HEK293 (cell line): ENCODE measurements around the gene FGFRL1.

ENCODE experiments used
- CTCF ChIA-PET: fragments of 350-600 bp; formaldehyde crosslinking; extraction: SDS; loops from one replicate; lab custom pipeline; 2021; ENCODE audit warnings: antibody characterized with exemption; lab: Yijun Ruan, JAX
- POLR2A ChIA-PET: fragments of 300-600 bp; formaldehyde crosslinking; extraction: SDS; loops from one replicate; lab custom pipeline; 2020; ENCODE audit warnings: antibody characterized with exemption, inconsistent platforms; lab: Yijun Ruan, JAX
- H3K27ac ChIP-seq: fragments of 200-500 bp; sonication (Bioruptor generic); 2 replicates; pipeline ENCODE4 v1.5.1; 2014; ENCODE audit warnings: low read depth, low read length, control low read depth, inconsistent platforms; ENCODE audit errors: extremely low read depth
- H3K36me3 ChIP-seq, 2 experiments: fragments of 200-500 bp in 1 of 2; sonication (Bioruptor generic) in 1 of 2; 1 replicate in 1 of 2; 2 replicates in 1 of 2; pipeline ENCODE4 v1.5.1; 2014 to 2017; ENCODE audit warnings: inconsistent platforms in 2 of 2, low read length in 2 of 2; ENCODE audit not compliant: control insufficient read depth in 2 of 2, insufficient read depth in 1 of 2
- H3K4me1 ChIP-seq: fragments of 200-500 bp; sonication (Bioruptor generic); 2 replicates; pipeline ENCODE4 v1.5.1; 2014; ENCODE audit warnings: mild to moderate bottlenecking, low read length, inconsistent platforms; ENCODE audit not compliant: control insufficient read depth, insufficient read depth
- H3K4me3 ChIP-seq: 2 replicates; pipeline ENCODE4 v1.5.1; 2011; ENCODE audit warnings: low read depth, mild to moderate bottlenecking, control low read depth, low read length, moderate library complexity
- H3K9me3 ChIP-seq: fragments of 200-500 bp; sonication (Bioruptor generic); 2 replicates; pipeline ENCODE4 v1.5.1; 2014; ENCODE audit warnings: low read depth, low read length, inconsistent platforms; ENCODE audit not compliant: control insufficient read depth, insufficient read depth
- GLIS1 ChIP-seq: fragments of 450-650 bp; formaldehyde crosslinking; IDR thresholded peaks from 2 replicates; pipeline ENCODE4 v1.5.1; 2016; ENCODE audit warnings: missing biosample characterization, missing genetic modification characterization
- HOXD13 ChIP-seq: sonication (generic); formaldehyde crosslinking; IDR thresholded peaks from 2 replicates; pipeline ENCODE4 v1.8.0; 2022; ENCODE audit warnings: missing genetic modification reagents, borderline replicate concordance
- IKZF3 ChIP-seq: fragments of 450-650 bp; IDR thresholded peaks from 2 replicates; pipeline ENCODE4 v1.5.0; 2018; ENCODE audit warnings: missing biosample characterization, mild to moderate bottlenecking, missing genetic modification characterization, moderate library complexity
- KLF7 ChIP-seq: fragments of 450-650 bp; formaldehyde crosslinking; IDR thresholded peaks from 2 replicates; pipeline ENCODE4 v1.5.1; 2016; ENCODE audit warnings: missing biosample characterization, missing genetic modification characterization, borderline replicate concordance
- MZF1 ChIP-seq: fragments of 450-650 bp; formaldehyde crosslinking; IDR thresholded peaks from 2 replicates; pipeline ENCODE4 v1.5.1; 2017; ENCODE audit warnings: missing biosample characterization, missing genetic modification characterization, borderline replicate concordance
- TCF7L2 ChIP-seq: IDR thresholded peaks from 2 replicates; pipeline ENCODE4 v1.6.1; 2011; ENCODE audit warnings: low read depth, mild to moderate bottlenecking, inconsistent platforms, low read length, moderate library complexity, borderline replicate concordance
- ZNF214 ChIP-seq: fragments of 450-650 bp; formaldehyde crosslinking; IDR thresholded peaks from 2 replicates; pipeline ENCODE4 v1.5.1; 2017; ENCODE audit warnings: missing biosample characterization, mild to moderate bottlenecking, missing genetic modification characterization, borderline replicate concordance
- ZNF670 ChIP-seq: fragments of 450-650 bp; formaldehyde crosslinking; IDR thresholded peaks from 2 replicates; pipeline ENCODE4 v1.5.1; 2016; ENCODE audit warnings: missing biosample characterization, missing genetic modification characterization, low read depth
- ZSCAN23 ChIP-seq: fragments of 450-650 bp; formaldehyde crosslinking; IDR thresholded peaks from 2 replicates; pipeline ENCODE4 v1.5.1; 2016; ENCODE audit warnings: missing biosample characterization, missing genetic modification characterization
- TF ChIP-seq, protein P1 (sequence below): fragments of 450-650 bp; formaldehyde crosslinking; IDR thresholded peaks from 2 replicates; pipeline ENCODE4 v1.5.1; 2016; ENCODE audit warnings: missing biosample characterization, missing genetic modification characterization, borderline replicate concordance
- TF ChIP-seq, protein P2 (sequence below): fragments of 450-650 bp; formaldehyde crosslinking; IDR thresholded peaks from 2 replicates; pipeline ENCODE4 v1.5.1; 2016; ENCODE audit warnings: missing biosample characterization, missing genetic modification characterization
- TF ChIP-seq, protein P3 (sequence below): fragments of 450-650 bp; formaldehyde crosslinking; IDR thresholded peaks from 2 replicates; pipeline ENCODE4 v1.5.1; 2016; ENCODE audit warnings: missing biosample characterization, missing genetic modification characterization
- TF ChIP-seq, protein P4 (sequence below): fragments of 450-650 bp; IDR thresholded peaks from 2 replicates; pipeline ENCODE4 v1.5.1; 2018; ENCODE audit warnings: missing biosample characterization, missing genetic modification characterization
- TF ChIP-seq, protein P5 (sequence below): fragments of 450-650 bp; formaldehyde crosslinking; IDR thresholded peaks from 2 replicates; pipeline ENCODE4 v1.5.1; 2017; ENCODE audit warnings: missing biosample characterization, missing genetic modification characterization

FGFRL1 gene

DNA sequence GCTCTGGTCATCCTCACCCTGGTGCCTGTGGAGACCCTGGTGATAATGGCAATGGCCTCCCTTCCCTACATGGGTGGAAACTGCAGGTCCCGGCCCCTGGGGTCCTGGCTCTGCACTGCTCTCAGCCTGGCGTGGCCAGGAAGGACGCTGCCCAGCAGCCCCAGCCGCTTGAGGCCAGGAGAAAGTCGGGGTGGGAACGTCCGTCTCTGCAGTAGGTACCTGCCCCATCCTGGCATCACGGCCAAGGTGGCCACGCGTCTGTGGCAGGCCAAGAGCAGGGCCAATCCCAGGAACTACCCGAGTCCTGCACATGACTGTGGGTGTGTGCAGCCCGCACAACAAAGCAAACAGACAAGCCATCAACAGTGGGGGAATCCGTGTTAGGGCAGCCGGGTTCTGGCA, 33.8 kb downstream of the FGFRL1 start:
- ChIA-PET POLR2A (no interaction called here), CTCF (no interaction called here)
- Histone ChIP-seq H3K27ac (no peak overlapping the region), H3K4me3 (no peak overlapping the region), H3K4me1 (no peaks in the 10 kb centered on the region; the same call in 1 of the 2 replicates), H3K9me3 (no peaks in the 10 kb centered on the region), H3K36me3 (no peaks in the 10 kb centered on the region)
- TF ChIP-seq, protein P1, sequence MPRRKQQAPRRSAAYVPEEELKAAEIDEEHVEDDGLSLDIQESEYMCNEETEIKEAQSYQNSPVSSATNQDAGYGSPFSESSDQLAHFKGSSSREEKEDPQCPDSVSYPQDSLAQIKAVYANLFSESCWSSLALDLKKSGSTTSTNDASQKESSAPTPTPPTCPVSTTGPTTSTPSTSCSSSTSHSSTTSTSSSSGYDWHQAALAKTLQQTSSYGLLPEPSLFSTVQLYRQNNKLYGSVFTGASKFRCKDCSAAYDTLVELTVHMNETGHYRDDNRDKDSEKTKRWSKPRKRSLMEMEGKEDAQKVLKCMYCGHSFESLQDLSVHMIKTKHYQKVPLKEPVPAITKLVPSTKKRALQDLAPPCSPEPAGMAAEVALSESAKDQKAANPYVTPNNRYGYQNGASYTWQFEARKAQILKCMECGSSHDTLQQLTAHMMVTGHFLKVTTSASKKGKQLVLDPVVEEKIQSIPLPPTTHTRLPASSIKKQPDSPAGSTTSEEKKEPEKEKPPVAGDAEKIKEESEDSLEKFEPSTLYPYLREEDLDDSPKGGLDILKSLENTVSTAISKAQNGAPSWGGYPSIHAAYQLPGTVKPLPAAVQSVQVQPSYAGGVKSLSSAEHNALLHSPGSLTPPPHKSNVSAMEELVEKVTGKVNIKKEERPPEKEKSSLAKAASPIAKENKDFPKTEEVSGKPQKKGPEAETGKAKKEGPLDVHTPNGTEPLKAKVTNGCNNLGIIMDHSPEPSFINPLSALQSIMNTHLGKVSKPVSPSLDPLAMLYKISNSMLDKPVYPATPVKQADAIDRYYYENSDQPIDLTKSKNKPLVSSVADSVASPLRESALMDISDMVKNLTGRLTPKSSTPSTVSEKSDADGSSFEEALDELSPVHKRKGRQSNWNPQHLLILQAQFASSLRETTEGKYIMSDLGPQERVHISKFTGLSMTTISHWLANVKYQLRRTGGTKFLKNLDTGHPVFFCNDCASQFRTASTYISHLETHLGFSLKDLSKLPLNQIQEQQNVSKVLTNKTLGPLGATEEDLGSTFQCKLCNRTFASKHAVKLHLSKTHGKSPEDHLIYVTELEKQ (tag by site-specific recombination) = no peak

DNA sequence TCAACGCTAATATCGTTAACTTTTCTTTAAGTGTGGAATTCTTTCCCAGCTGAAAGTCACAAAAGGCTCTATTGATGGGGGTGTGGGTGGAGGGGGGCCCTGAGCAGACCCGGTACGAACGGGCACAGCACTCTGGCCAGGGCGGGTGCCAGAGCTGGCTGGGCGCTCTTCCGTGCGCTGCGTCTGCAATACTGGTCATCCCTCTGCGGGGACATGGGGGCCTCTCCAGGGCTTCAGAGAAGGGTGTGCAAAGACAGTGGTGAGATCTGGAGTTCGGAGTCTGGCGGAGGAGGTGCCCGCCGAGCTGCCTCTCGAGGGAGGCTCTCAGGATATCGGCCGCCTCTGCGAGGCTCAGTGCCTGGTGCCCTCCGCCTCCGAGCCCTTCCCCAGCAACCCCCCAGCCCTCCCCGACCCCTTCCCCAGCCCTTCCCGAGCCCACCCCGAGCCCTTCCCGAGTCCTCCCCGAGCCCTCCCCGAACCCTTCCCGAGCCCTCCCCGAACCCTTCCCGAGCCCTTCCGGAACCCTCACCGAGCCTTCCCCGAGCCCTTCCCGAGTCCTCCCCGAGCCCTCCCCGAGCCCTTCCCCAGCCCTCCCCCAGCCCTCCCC, 34.3 kb downstream of the FGFRL1 start:
- CTCF ChIA-PET = no interaction called here
- POLR2A ChIA-PET = no interaction called here
- Histone ChIP-seq H3K4me1 (no peaks in the 10 kb centered on the region), H3K4me3 (no peak overlapping the region), H3K9me3 (no peaks in the 10 kb centered on the region), H3K27ac (no peak overlapping the region), H3K36me3 (no peaks in the 10 kb centered on the region)
- TF ChIP-seq, protein P2, sequence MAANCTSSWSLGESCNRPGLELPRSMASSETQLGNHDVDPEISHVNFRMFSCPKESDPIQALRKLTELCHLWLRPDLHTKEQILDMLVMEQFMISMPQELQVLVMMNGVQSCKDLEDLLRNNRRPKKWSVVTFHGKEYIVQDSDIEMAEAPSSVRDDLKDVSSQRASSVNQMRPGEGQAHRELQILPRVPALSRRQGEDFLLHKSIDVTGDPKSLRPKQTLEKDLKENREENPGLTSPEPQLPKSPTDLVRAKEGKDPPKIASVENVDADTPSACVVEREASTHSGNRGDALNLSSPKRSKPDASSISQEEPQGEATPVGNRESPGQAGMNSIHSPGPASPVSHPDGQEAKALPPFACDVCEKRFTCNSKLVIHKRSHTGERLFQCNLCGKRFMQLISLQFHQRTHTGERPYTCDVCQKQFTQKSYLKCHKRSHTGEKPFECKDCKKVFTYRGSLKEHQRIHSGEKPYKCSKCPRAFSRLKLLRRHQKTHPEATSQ = no peak
- TF ChIP-seq ZNF214 (tag by site-specific recombination) (no peak), IKZF3 (no peak), ZSCAN23 (tag by site-specific recombination) (no peak), GLIS1 (tag by site-specific recombination) (no peak), TCF7L2 (no peak), ZNF670 (tag by site-specific recombination) (no peak), KLF7 (tag by site-specific recombination) (no peak), MZF1 (no peak), HOXD13 (CRISPR knock-in tag) (no peak)
- TF ChIP-seq, protein P3, sequence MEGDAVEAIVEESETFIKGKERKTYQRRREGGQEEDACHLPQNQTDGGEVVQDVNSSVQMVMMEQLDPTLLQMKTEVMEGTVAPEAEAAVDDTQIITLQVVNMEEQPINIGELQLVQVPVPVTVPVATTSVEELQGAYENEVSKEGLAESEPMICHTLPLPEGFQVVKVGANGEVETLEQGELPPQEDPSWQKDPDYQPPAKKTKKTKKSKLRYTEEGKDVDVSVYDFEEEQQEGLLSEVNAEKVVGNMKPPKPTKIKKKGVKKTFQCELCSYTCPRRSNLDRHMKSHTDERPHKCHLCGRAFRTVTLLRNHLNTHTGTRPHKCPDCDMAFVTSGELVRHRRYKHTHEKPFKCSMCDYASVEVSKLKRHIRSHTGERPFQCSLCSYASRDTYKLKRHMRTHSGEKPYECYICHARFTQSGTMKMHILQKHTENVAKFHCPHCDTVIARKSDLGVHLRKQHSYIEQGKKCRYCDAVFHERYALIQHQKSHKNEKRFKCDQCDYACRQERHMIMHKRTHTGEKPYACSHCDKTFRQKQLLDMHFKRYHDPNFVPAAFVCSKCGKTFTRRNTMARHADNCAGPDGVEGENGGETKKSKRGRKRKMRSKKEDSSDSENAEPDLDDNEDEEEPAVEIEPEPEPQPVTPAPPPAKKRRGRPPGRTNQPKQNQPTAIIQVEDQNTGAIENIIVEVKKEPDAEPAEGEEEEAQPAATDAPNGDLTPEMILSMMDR (tag by site-specific recombination) = no peak
- TF ChIP-seq, protein P4, sequence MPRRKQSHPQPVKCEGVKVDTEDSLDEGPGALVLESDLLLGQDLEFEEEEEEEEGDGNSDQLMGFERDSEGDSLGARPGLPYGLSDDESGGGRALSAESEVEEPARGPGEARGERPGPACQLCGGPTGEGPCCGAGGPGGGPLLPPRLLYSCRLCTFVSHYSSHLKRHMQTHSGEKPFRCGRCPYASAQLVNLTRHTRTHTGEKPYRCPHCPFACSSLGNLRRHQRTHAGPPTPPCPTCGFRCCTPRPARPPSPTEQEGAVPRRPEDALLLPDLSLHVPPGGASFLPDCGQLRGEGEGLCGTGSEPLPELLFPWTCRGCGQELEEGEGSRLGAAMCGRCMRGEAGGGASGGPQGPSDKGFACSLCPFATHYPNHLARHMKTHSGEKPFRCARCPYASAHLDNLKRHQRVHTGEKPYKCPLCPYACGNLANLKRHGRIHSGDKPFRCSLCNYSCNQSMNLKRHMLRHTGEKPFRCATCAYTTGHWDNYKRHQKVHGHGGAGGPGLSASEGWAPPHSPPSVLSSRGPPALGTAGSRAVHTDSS (tag by site-specific recombination) = no peak
- TF ChIP-seq, protein P5, sequence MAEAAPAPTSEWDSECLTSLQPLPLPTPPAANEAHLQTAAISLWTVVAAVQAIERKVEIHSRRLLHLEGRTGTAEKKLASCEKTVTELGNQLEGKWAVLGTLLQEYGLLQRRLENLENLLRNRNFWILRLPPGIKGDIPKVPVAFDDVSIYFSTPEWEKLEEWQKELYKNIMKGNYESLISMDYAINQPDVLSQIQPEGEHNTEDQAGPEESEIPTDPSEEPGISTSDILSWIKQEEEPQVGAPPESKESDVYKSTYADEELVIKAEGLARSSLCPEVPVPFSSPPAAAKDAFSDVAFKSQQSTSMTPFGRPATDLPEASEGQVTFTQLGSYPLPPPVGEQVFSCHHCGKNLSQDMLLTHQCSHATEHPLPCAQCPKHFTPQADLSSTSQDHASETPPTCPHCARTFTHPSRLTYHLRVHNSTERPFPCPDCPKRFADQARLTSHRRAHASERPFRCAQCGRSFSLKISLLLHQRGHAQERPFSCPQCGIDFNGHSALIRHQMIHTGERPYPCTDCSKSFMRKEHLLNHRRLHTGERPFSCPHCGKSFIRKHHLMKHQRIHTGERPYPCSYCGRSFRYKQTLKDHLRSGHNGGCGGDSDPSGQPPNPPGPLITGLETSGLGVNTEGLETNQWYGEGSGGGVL = no peak
- TF ChIP-seq, all 188 proteins: peak for 0
